Stimulated activated CD8-positive, alpha-beta memory T cell treated with anti-CD3 and anti-CD28 coated beads, Interleukin-4, amount 100 ng/mL, for 48 hours (primary cell): ENCODE measurements around the gene CLIC3.
A peak's percentile ranks its signal among the peaks of the same experiment; 100 is the strongest.

Experiments used
- DNase-seq: peaks from one replicate; pipeline ENCODE4 v3.0.0-alpha.2; 2020

Gene CLIC3

DNA sequence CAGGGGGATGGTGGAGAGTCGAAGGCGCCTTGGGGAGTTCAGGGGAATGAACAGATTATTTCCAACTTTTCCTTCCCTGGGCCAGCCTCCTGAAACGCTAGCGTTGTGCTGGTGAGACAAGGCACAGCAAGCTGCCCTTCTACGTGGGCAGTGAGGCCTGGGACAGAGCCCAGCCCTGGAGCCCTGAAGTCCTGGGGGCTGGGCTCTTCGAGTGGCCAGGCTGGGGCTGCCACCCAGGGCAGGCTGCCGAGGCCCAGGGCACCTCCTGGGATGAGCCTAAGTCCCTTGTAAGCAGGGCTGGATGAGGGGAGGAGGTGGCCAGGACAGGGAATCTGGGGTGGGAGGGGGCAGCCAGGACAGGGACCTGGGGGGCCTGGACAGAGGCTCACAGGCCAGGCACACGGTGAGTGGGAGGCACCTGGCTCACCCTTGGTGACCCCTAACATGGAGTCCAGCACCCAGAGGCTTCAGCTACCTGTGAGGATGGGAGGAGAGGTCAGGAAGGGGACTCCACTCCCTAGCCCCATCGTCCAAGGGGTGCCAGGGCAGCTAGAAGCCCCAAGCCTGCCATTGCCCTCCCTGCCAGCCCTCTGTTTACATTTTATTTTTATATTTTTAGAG, 45.6 kb downstream of the CLIC3 start:
- DNase-seq: no peak

DNA sequence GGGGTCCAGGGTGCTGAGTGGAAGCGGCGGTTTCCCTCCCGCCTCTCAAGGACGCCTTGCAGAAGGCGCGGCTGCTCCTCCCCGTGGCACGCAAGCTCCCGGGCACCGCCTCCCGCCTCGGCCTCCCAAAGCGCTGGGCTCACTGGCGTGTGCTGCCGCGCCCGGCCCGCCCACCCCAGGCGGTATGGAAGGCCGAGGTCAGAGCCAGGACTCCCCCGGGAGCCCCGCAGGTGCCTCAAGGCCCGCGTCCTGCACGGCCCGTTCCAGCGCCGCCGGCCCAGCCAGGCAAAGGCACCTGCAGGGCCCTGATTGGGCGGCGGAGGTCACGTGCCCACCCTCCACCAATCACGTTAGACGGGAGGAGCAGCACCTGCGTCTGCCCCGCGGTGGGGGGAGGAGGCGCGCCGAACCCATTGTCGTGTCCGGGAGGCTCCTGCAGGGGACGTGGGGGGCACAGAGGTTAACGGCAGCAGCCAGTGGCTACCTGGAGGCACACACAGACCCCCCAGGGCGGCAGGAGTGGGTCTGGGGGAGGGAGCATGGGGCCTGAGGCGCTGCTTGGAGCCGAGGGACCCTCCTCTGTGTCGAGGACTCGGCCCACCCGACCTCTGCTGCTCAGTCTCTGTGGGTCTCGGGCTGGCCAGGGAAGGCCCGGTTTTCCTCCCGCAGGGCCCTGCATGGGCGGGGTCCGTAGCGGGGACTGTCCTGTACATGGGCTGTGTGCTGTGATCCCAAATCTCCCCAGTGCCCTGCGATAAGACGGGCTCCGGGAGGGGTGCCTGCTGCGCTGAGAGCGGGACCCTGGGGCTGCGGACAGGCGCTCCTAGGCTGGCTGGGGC, 46.3 kb downstream of the CLIC3 start:
- DNase-seq: peak; percentile 97

DNA sequence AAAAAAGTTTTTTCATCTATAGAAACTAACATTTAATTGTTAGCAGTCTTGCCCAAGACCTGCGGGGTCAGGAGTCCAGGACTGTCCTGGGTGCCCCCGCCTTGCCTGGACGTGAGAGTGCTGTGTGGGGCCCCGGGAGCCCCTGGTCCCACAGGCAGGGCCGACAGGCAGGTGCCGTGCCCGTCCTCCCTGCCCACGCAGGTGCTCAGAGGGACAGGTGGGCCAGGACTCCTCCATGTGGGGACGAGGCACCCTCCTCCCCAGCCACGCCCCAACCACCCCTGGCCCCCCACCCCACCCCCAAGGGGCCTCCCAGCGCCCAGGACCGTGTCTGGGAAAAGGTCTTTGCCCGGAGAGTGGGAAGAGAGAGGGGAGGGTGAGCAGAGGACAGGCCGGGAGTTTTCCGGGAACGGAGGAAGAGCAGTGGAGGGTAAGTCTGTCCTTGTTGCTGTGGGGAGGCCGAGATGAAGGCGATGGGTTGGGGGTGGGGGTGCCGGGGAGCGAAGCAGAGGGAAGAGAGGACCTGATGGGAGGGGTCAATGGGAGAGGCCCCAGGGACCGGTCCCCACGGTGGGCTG, 47.0 kb downstream of the CLIC3 start:
- no peak for DNase-seq

DNA sequence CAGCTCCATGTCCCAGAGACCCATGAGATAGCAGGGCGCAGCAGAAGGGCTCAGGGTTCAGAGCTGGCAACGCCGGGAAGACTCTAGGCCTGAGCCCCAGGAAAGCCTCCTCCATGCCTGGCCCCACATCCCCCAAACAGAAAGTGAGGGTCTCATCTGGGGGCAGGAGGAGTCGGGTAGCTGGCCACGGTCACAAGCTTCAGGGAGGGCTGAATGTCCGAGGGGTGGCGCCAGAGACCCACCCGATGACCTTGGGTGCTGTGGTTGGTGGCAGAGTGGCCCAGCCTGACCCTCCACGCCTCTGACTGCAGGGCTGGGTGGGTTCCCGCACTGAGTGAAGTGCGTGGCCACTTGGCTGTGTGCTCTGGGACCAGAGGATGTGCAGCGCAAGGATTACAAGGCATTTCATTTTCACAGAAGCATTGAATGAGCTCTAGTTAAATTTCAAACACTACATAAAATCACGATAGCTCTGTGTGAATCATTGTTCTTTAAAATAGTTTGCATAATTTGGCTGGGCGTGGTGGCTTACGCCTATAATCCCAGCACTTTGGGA, 48.3 kb downstream of the CLIC3 start:
- DNase-seq: peak; percentile 57

DNA sequence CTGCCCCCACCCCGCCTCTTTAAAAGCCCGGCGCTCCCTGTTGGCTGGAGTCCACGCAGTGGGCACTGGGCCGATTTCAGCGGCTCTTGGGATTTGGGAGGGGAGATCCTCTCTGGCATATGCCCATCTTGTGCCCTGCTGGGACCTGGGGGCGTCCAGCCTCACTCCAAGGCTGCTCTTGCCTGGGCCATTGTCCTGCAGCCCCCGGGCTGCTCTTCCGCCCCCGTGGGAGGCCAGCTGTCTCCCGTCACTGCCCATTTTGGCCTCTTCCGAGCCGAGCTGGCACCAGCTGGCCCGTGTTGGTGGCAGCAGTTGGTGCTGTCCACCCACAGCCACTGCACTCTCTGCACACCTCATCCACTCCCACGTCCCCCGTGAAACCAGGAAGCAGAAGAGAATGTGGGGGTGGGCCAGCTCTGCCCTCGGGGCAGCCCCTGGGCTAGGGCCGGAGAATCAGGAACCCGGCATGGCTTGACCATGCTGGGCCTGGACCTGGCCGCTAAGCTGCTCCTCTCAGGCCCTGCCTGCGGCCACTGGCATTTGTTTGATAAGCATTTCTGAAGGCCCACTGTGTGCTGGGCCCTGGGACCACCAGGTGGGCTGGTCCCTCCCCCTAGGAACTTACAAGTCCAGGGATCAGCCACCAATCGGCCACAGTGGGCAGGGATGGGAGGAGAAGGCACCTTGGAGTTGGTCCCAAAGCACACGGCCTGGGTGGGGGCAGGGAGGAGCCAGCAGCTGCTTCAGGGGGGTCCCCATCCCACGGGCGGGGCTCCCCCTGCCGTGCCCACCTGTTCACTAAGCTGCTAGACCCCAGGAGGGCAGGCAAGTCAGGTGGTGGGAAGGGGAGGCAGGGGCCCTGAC, 49.1 kb downstream of the CLIC3 start:
- DNase-seq: no peak

DNA sequence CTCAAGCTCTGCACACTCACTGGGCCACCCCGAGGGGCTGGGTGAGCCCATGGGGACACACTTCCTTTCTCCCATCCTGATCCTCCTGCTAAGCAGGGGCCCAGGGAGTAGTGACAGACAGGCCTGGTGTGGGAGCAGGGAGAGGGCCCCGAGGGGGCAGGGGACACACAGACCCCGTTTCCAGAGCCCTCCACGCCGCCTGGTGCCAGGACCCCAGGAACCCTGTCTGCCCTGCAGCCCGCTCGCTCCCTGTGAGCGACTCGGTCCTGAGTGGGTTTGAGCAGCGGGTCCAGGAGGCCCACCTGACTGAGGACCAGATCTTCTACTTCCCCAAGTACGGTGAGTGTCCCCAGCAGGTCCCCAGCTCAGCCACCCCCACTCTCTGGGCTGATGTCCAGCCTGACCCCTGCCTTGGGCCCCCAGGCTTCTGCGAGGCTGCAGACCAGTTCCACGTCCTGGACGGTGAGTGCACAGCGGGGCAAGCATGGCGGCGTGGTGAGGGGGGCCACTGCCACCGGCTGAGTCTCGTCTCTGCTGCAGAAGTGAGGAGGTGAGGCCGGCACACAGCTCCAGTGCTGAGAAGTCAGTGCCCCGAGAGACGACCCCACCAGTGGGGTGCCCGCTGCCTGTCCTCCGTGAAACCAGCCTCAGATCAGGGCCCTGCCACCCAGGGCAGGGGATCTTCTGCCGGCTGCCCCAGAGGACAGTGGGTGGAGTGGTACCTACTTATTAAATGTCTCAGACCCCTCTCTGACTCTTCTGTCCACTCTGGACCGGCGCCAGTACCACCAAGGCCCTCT, 49.9 kb downstream of the CLIC3 start:
- no peak for DNase-seq

DNA sequence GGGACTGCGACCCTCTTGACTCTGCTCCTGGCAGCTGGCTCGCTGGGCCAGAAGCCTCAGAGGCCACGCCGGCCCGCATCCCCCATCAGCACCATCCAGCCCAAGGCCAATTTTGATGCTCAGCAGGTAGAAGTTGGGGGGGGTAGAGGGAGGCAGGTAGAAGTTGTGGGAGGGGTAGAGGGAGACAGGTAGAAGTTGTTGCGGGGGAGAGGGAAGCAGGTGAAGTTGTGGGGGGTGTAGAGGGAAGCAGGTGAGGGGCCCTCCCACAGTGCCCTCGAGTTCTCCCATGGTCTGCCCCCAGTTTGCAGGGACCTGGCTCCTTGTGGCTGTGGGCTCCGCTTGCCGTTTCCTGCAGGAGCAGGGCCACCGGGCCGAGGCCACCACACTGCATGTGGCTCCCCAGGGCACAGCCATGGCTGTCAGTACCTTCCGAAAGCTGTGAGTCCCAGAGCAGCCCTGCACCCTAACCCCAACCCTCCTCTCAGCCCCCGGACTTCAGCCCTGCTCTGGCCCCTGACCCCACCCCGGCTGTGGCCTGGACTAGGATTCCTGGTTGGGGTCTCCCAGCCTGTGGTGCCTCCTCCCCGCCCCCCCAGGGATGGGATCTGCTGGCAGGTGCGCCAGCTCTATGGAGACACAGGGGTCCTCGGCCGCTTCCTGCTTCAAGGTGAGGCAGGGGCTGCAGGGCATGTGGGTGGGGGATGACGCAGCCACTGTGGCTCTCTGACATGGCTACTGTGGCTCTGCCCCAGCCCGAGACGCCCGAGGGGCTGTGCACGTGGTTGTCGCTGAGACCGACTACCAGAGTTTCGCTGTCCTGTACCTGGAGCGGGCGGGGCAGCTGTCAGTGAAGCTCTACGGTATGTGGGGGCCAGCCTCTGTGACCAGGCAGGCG, 50.8 kb downstream of the CLIC3 start:
- DNase-seq: no peak
